GM12878 (cell line): ENCODE measurements around the gene RAP1GAP2. TPM values are rescaled to one million over a fixed set of nuclear protein-coding genes. Genes with fewer than 3 reads are reported as not detected.

ENCODE experiments used
- microRNA counts: library from miRNA; unstranded; fragments of <30 nt; microRNA quantifications from one replicate; lab custom pipeline; 2016
- microRNA-seq: library from miRNA; unstranded; fragments of <30 nt; microRNA quantifications from one replicate; pipeline ENCODE4, GENCODE V29; 2018
- polyA plus RNA-seq, 11 experiments: library from polyadenylated mRNA; depleted of rRNA in 4 of 11; unstranded in 6 of 11; stranded (reverse) in 5 of 11; fragments of >200 nt; fragmentation: Nextera tagmentation in 4 of 11; fragmentation: Illumina TruSeq in 1 of 11; extraction: Ambion mirVana in 4 of 11; extraction: Trizol in 1 of 11; gene quantifications; 1 replicate in 1 of 11; 2 replicates in 10 of 11; pipeline versions ENCODE4 v1.2.1 to v1.2.3, GENCODE V29; 2011 to 2016; ENCODE audit warnings: inconsistent platforms in 2 of 11, missing spikeins in 2 of 11, low read depth in 1 of 11
- small RNA-seq: library from RNA; depleted of rRNA; stranded (forward); fragments of <200 nt; gene quantifications from one replicate; pipeline ENCODE3, GENCODE V24; 2014
- total RNA-seq, 4 experiments: library from RNA; depleted of rRNA in 3 of 4; stranded (reverse); fragments of >200 nt in 3 of 4; fragmentation: Illumina TruSeq in 1 of 4; extraction: Trizol in 1 of 4; gene quantifications; 2 replicates each; pipeline versions ENCODE4 v1.2.1 to v1.2.3, GENCODE V29; 2013 to 2021

Gene RAP1GAP2
- total and polyA plus RNA-seq, 10 of the 15 experiments (the other 5 are each of a cell fraction or from before 2014, with no cell fraction given) = 0.03 to 0.95 (median 0.49) TPM; not detected in 2

MicroRNAs encoded within 50 kb of the gene (microRNA counts, 767-probe panel; counts per million panel counts)
- 1,936 counts per million, percentile 74 among the panel's probes with 10 or more counts for microRNA hsa-miR-1253 (lab: Ali Mortazavi, UCI)

Small RNA genes within 50 kb of the gene (microRNA-seq; reads per million reads assigned to microRNA genes)
- gene MIR1253 = not detected

Small RNA genes within 50 kb of the gene (small RNA-seq; reads per million reads assigned to genes)
- gene MIR1253 = not detected
- gene hsa-mir-1253 = not detected

Other genes starting within 250 kb of the RAP1GAP2 start
- 28.9 and 30.1 TPM in 2 replicates for gene PAFAH1B1, start 202.8 kb upstream of the RAP1GAP2 start, total RNA-seq (2014; rRNA removed)
- gene PAFAH1B1, start 202.8 kb upstream of the RAP1GAP2 start, total RNA-seq (2014; rRNA removed; fragmentation: Illumina TruSeq; extraction: Trizol) = 64.1 and 66.1 TPM in 2 replicates
- 94.4 and 96.8 TPM in 2 replicates for gene PAFAH1B1, start 202.8 kb upstream of the RAP1GAP2 start, total RNA-seq (2021)
- 107 and 117 TPM in 2 replicates for gene PAFAH1B1, start 202.8 kb upstream of the RAP1GAP2 start, polyA plus RNA-seq (2011; rRNA removed)
- 61.2 and 87.3 TPM in 2 replicates for gene PAFAH1B1, start 202.8 kb upstream of the RAP1GAP2 start, polyA plus RNA-seq (2014; fragmentation: Illumina TruSeq; extraction: Trizol)
- 10 to 100 TPM; 32.6 to 41.0 TPM for gene PAFAH1B1, start 202.8 kb upstream of the RAP1GAP2 start, polyA plus RNA-seq (2014; fragmentation: Nextera tagmentation; extraction: Ambion mirVana)
- gene PAFAH1B1, start 202.8 kb upstream of the RAP1GAP2 start, polyA plus RNA-seq (2014; rRNA removed) = 47.6 and 48.8 TPM in 2 replicates
- 10 to 100 TPM; 47.9 to 49.4 TPM for gene PAFAH1B1, start 202.8 kb upstream of the RAP1GAP2 start, polyA plus RNA-seq (2016; fragmentation: Nextera tagmentation; extraction: Ambion mirVana)
- gene CLUH, start 84.7 kb upstream of the RAP1GAP2 start, total RNA-seq (2014; rRNA removed) = 71.2 and 82.3 TPM in 2 replicates
- gene CLUH, start 84.7 kb upstream of the RAP1GAP2 start, total RNA-seq (2014; rRNA removed; fragmentation: Illumina TruSeq; extraction: Trizol) = 24.6 and 30.8 TPM in 2 replicates
- 126 and 147 TPM in 2 replicates for gene CLUH, start 84.7 kb upstream of the RAP1GAP2 start, total RNA-seq (2021)
- gene CLUH, start 84.7 kb upstream of the RAP1GAP2 start, polyA plus RNA-seq (2011; rRNA removed) = 7.3 and 17.4 TPM in 2 replicates
- 14.4 and 52.8 TPM in 2 replicates for gene CLUH, start 84.7 kb upstream of the RAP1GAP2 start, polyA plus RNA-seq (2014; fragmentation: Illumina TruSeq; extraction: Trizol)
- under 1 TPM; 0.11 to 0.82 TPM for gene CLUH, start 84.7 kb upstream of the RAP1GAP2 start, polyA plus RNA-seq (2014; fragmentation: Nextera tagmentation; extraction: Ambion mirVana)
- 77.0 and 107 TPM in 2 replicates for gene CLUH, start 84.7 kb upstream of the RAP1GAP2 start, polyA plus RNA-seq (2014; rRNA removed)
- 10 to 100 TPM; 67.7 to 68.7 TPM for gene CLUH, start 84.7 kb upstream of the RAP1GAP2 start, polyA plus RNA-seq (2016; fragmentation: Nextera tagmentation; extraction: Ambion mirVana)
- not detected in 2 replicates for gene CCDC92B, start 46.8 kb upstream of the RAP1GAP2 start, total RNA-seq (2014; rRNA removed)
- gene CCDC92B, start 46.8 kb upstream of the RAP1GAP2 start, total RNA-seq (2014; rRNA removed; fragmentation: Illumina TruSeq; extraction: Trizol) = not detected in 2 replicates
- not detected in 2 replicates for gene CCDC92B, start 46.8 kb upstream of the RAP1GAP2 start, total RNA-seq (2021)
- gene CCDC92B, start 46.8 kb upstream of the RAP1GAP2 start, polyA plus RNA-seq (2011; rRNA removed) = not detected in 2 replicates
- not detected in 2 replicates for gene CCDC92B, start 46.8 kb upstream of the RAP1GAP2 start, polyA plus RNA-seq (2014; fragmentation: Illumina TruSeq; extraction: Trizol)
- gene CCDC92B, start 46.8 kb upstream of the RAP1GAP2 start, polyA plus RNA-seq (2014; fragmentation: Nextera tagmentation; extraction: Ambion mirVana) = not detected
- gene CCDC92B, start 46.8 kb upstream of the RAP1GAP2 start, polyA plus RNA-seq (2014; rRNA removed) = not detected in 2 replicates
- not detected for gene CCDC92B, start 46.8 kb upstream of the RAP1GAP2 start, polyA plus RNA-seq (2016; fragmentation: Nextera tagmentation; extraction: Ambion mirVana)